Activated T-helper 1 cell treated with anti-CD3 and anti-CD28 coated beads, Interleukin-12 subunit alpha, Interleukin-12 subunit beta, Interleukin-2, Interleukin-4 antibody, amounts not matched to agents 30 ng/mL and 10 ng/mL and 1 ng/mL, durations not matched to agents 14 hours and 24 hours and 36 hours (primary cell): ENCODE results near the gene TSTD2. TPM values are rescaled to one million over a fixed set of nuclear protein-coding genes. Genes with fewer than 3 reads are reported as not detected.
A peak's percentile ranks its signal among the peaks of the same experiment; 100 is the strongest.

Source experiments
- DNase-seq: peaks from one replicate; pipeline ENCODE4 v3.0.0; 2021; ENCODE audit warnings: low spot score
- H3K27ac Mint-ChIP-seq: one replicate; pipeline ENCODE4 v1.8.0; 2021; ENCODE audit warnings: mild to moderate bottlenecking, mixed read lengths
- H3K27me3 Mint-ChIP-seq: one replicate; pipeline ENCODE4 v1.8.0; 2022; ENCODE audit warnings: mild to moderate bottlenecking, moderate library complexity, mixed read lengths; ENCODE audit not compliant: insufficient read depth
- H3K36me3 Mint-ChIP-seq: one replicate; pipeline ENCODE4 v1.8.0; 2021; ENCODE audit warnings: low read depth, mixed read lengths
- H3K4me1 Mint-ChIP-seq: one replicate; pipeline ENCODE4 v1.8.0; 2021; ENCODE audit warnings: low read depth, mixed read lengths
- H3K4me3 Mint-ChIP-seq: one replicate; pipeline ENCODE4 v1.8.0; 2021; ENCODE audit warnings: mild to moderate bottlenecking, moderate library complexity, mixed read lengths
- H3K9me3 Mint-ChIP-seq: one replicate; pipeline ENCODE4 v1.8.0; 2021; ENCODE audit warnings: mixed read lengths
- intact Hi-C: fragments of 100-400 bp; cut with micrococcal nuclease; formaldehyde crosslinking; loops from one replicate; pipeline ENCODE4 v1.15.1; 2024
- total RNA-seq: library from RNA; stranded (reverse); gene quantifications from 2 replicates; pipeline ENCODE4 v1.2.3, GENCODE V29; 2022

The TSTD2 gene
- total RNA-seq, 1 donor from 2014 or later, result 16.4 TPM

DNA sequence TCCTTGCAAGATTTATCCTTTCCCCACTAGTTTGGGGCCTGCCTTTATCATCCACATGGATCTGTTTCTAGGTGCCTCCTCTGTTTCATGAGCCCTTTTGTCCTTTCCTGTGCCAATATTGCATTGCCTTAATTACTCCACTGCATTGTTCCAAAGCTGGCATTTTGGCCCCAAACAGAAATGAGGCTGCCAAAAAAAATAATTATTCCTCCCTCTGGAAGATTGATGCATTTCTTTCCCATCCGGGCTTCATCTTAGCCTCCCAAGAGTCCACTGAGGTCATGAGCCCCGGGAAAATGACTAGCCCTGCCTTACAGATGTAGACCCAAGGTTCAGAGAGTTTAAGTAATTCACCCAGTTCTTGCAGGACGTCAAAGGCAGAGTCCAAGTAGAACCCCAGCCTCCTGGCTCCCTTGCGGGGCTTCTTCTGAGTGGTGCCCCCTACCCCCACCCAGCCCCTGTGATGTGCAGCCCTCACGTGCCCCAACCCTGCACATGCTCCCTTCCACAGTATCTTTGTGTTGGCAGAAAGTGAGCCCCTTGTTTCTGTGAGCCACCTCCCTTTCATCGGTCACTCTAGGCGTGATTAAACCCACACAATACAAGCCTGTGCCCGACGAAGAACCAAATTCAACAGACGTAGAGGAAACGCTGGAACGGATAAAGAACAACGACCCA lies 69.6 kb downstream of the TSTD2 start:
- H3K27ac Mint-ChIP-seq, result no peak overlapping the region
- H3K36me3 Mint-ChIP-seq, result peaks cover 2% of the 10 kb centered on the region
- peaks cover 16% of the 10 kb centered on the region for H3K4me1 Mint-ChIP-seq
- no peak for DNase-seq
- intact Hi-C loops, result no loop called here
- no peak overlapping the region for H3K4me3 Mint-ChIP-seq
- no peaks in the 10 kb centered on the region for H3K9me3 Mint-ChIP-seq
- H3K27me3 Mint-ChIP-seq, result peaks cover 8% of the 10 kb centered on the region

DNA sequence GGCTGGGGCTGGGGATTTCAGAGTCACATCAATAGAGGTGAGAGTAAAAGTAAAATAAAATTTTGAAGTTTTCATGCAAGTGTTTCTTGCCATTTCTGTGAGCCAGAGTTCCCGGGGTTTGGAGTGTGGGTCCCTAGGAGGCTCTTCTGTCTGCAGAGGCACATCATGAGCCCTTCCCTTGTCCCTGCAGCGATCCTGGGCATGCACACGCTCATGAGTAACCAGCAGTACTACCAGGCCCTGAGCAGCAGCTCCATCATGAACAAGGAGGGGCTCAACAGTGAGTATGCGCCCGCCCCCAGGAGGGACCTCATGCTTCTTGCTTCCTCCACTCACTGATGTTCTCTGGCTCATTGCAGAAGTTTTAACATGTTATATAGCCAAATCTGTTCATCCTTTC lies 70.6 kb downstream of the TSTD2 start:
- peaks cover 10% of the 10 kb centered on the region for H3K27me3 Mint-ChIP-seq
- H3K27ac Mint-ChIP-seq, result no peak overlapping the region
- intact Hi-C loops, result no loop called here
- H3K4me1 Mint-ChIP-seq, result peaks cover 16% of the 10 kb centered on the region
- no peaks in the 10 kb centered on the region for H3K36me3 Mint-ChIP-seq
- no peaks in the 10 kb centered on the region for H3K9me3 Mint-ChIP-seq
- no peak overlapping the region for H3K4me3 Mint-ChIP-seq
- DNase-seq, result no peak

DNA sequence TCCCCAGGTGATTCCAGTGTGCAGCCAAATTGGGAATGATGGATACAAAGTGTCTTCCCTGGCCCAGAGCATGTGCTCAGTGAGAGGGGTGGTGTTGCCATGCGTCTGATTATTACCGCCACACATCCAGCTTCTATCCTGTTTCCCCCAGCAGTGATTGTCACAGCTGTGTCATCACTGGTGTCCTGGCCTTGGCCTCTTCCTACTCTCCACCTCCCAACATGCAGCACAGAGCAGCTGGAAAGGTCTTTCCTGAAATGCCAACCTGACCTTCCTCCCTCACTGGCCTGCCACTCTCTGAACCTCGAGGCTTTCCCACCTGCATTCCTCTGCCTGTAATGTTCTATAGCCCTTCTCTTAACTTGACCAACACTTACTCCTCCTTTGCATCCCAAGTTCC lies 71.7 kb downstream of the TSTD2 start:
- no peaks in the 10 kb centered on the region for H3K36me3 Mint-ChIP-seq
- intact Hi-C loops, result no loop called here
- no peak for DNase-seq
- H3K4me1 Mint-ChIP-seq, result peaks cover 16% of the 10 kb centered on the region
- H3K9me3 Mint-ChIP-seq, result no peaks in the 10 kb centered on the region
- no peak overlapping the region for H3K4me3 Mint-ChIP-seq
- H3K27me3 Mint-ChIP-seq, result peaks cover 14% of the 10 kb centered on the region
- H3K27ac Mint-ChIP-seq, result no peak overlapping the region

DNA sequence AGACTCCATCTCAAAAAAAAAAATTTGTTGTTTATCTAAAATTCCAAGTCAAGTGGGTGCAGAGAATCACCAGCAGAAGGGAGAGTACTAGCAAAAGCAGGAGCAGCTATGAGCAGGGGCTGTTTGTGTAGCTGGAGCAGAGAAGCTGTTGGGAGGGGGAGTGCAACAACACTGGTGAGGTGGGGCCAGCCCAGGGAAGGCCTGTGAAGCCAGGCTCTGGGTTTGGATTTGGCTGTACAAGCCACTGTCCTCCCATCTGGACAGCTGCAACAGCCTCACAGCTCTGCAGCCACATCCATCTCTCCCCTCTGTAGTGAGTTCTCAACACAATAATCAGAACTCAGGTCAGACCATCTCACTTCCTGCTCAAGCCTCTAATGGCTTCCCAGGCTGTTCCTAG lies 72.3 kb downstream of the TSTD2 start:
- Mint-ChIP-seq H3K36me3 (no peaks in the 10 kb centered on the region), H3K4me3 (no peak overlapping the region), H3K4me1 (peaks cover 16% of the 10 kb centered on the region), H3K9me3 (no peaks in the 10 kb centered on the region), H3K27ac (no peak overlapping the region), H3K27me3 (peaks cover 14% of the 10 kb centered on the region)
- intact Hi-C loops, result no loop called here
- DNase-seq, result no peak

DNA sequence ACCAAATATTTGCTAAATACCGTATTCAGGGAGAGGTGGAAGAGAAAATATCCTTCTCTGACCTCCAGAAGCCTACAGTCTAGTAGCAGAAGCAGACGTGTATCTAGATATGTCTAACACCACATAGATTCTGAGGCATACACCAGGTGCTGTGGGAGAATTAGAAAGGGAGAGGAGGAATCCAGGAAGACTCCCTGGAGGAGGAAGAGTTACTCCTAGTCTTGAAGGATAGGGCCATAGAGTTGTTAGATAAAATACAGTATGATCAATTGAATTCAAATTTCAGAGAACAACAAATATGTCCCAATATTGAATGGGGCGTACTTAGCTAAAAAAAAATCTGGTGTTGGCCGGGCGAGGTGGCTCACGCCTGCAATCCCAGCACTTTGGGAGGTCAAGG lies 73.0 kb downstream of the TSTD2 start:
- DNase-seq, result no peak
- Mint-ChIP-seq H3K36me3 (no peaks in the 10 kb centered on the region), H3K4me3 (no peak overlapping the region), H3K27ac (no peak overlapping the region), H3K4me1 (peaks cover 16% of the 10 kb centered on the region), H3K27me3 (peaks cover 14% of the 10 kb centered on the region), H3K9me3 (no peaks in the 10 kb centered on the region)
- intact Hi-C loops, result no loop called here

DNA sequence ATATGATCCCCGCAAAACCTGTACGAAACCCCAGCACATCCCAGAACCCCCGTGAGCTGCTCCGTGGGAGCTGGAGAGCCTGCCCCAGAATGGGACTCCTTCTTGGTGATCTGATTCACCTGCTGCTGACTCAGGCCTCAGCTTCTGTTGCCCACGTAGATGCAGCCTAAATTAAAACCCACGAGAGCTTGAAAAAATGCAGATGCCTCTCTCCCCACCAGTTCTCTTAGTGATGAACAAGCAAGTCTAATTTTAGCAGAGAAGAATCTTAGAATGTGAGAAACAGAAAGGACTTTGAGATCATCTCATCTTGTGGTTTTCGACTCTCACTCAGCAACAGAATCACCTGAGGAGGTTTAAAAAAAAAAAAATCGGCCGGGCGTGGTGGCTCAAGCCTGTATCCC lies 74.1 kb downstream of the TSTD2 start:
- Mint-ChIP-seq H3K27me3 (peaks cover 15% of the 10 kb centered on the region), H3K36me3 (no peaks in the 10 kb centered on the region), H3K4me3 (peak overlapping the region; percentile 24), H3K9me3 (no peaks in the 10 kb centered on the region), H3K27ac (peak overlapping the region; percentile 21), H3K4me1 (peaks cover 16% of the 10 kb centered on the region)
- intact Hi-C loops, result loop anchor here (5.0 kb wide), 1 partner anchor 38 kb away; no protein-coding TSS in a partner anchor
- no peak for DNase-seq

DNA sequence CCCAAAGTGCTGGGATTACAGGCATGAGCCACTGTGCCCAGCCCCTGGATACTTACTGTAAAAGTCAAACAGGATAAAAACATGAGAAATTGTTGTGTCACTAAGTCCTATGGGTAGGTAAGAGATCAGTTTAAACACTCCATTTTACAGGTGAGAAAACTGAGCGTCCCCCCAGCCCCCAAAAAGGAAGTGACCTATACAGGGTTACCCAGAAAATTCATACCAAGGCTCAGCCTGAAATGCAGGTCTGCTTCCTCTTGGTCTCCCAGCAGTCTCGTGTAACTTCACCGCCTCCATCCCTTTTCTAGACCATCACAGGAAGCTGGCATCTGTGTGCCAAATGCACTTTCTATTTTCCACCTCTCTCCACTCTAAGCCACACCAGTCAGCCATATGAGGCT lies 74.5 kb downstream of the TSTD2 start:
- Mint-ChIP-seq H3K27ac (peak overlapping the region; percentile 21), H3K36me3 (no peaks in the 10 kb centered on the region), H3K4me3 (peak overlapping the region; percentile 24), H3K4me1 (peaks cover 16% of the 10 kb centered on the region), H3K27me3 (peaks cover 17% of the 10 kb centered on the region), H3K9me3 (no peaks in the 10 kb centered on the region)
- intact Hi-C loops, result loop anchor here (5.0 kb wide), 1 partner anchor 39 kb away; no protein-coding TSS in a partner anchor
- DNase-seq, result no peak

DNA sequence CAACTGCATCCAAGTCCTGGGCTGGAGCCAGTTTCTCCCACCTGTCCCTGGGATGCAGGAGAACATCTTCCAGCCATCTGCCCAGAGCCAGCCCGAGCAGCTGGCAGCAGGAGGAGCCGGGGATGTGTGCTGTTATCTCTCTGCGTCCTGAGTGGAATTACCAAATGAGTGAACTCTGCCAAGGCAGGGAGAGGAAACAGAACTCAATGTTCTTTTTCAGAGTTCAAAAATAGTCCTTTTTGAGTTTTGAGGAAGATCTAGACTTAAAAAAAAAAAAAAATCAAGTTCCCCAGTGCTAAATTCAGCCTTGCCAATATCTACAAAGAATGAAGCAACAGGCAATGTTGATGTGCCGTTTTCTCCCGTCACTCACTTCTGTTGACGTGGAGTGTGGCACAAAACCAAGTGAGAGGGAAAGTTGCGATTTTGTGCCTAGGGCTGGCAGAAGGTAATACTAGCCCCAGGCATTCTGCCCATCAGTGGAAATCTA lies 75.5 kb downstream of the TSTD2 start:
- Mint-ChIP-seq H3K36me3 (no peaks in the 10 kb centered on the region), H3K27ac (no peak overlapping the region), H3K9me3 (no peaks in the 10 kb centered on the region), H3K4me3 (no peak overlapping the region), H3K4me1 (peaks cover 16% of the 10 kb centered on the region), H3K27me3 (peaks cover 20% of the 10 kb centered on the region)
- DNase-seq, result no peak
- intact Hi-C loops, result loop anchor here (5.0 kb wide), 1 partner anchor 40 kb away; no protein-coding TSS in a partner anchor

DNA sequence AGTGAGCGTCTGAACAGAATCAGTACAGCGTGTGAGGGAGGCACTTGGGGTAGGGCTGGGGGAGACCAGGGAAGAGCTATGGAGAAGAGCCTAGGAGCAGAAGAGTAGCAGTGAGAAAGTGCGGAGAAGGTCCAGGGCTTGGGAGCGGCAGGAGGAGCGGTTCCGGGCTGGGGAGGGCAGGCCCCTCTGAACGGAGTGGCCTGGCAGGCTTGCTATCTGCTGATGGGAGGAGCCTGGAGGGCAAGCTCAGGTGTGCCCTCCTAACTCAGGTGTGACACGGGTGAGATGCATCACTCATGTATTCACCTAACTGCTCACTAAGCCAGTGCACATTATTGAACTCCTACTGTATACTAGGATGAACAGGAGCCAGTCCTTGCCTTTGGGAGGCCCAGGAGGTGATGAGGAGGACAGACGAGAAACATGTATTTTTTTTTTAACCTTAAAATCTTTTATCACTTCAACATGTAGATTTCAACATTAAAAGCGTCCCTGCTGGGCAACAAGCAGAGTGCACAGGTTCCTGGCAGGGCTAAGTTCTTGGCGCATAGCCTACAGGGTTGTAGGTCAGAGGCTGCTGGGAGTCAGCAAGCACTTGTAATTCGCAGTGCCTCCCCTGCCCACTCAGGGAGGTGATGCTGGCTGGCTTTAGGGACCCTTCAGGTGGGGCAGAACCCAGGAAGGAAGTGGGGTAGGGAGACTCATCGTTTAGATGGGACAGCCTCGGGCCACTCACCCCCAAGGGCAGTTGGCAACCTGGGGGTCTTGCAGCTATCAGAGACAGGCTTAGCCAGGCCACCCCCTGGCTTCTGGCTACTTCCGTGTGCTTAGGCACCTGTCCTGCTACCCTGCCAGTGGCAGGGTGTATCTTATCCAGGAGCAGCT lies 76.2 kb downstream of the TSTD2 start:
- Mint-ChIP-seq H3K4me3 (no peak overlapping the region), H3K9me3 (no peaks in the 10 kb centered on the region), H3K4me1 (peaks cover 16% of the 10 kb centered on the region), H3K36me3 (no peaks in the 10 kb centered on the region), H3K27me3 (peaks cover 27% of the 10 kb centered on the region), H3K27ac (no peak overlapping the region)
- DNase-seq, result no peak
- intact Hi-C loops, result loop anchor here (5.0 kb wide), 1 partner anchor 40 kb away; no protein-coding TSS in a partner anchor

DNA sequence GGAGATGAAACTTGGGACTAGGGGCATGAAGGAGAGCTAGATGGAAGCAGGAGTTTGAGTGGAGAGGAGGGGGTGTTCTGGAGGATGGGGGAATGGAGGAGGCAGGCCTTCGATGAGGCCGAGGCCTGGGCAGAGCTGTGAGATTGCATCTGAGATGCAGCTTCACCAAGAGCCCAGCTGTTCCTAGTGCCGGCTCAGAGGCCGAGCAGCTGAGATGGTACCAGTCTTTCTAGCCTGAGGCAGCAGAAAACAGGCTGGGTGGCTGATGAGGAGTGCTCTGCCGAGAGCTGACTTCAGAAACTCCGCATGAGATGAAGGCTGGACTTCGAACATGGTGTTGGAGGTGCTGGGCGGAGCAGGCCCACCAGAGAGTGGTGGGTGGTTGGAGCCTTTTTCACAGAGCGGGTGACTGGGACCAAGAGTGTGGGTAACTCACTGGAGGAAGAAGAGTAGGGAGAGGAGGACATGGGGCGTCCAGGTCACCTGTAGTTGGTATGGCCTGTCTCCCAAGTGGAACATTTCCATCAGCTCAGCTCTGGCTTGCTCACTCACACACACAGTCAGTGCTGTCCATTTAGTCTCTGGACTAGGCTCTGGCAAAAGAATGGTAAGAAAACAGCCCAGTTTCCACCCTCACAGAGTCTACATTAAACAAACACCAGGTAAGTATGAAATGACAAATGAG lies 77.0 kb downstream of the TSTD2 start:
- Mint-ChIP-seq H3K4me3 (no peak overlapping the region), H3K4me1 (peaks cover 16% of the 10 kb centered on the region), H3K36me3 (no peaks in the 10 kb centered on the region), H3K27me3 (peaks cover 27% of the 10 kb centered on the region), H3K27ac (no peak overlapping the region), H3K9me3 (no peaks in the 10 kb centered on the region)
- intact Hi-C loops, result loop anchor here (5.0 kb wide), 1 partner anchor 41 kb away; no protein-coding TSS in a partner anchor
- DNase-seq, result no peak

DNA sequence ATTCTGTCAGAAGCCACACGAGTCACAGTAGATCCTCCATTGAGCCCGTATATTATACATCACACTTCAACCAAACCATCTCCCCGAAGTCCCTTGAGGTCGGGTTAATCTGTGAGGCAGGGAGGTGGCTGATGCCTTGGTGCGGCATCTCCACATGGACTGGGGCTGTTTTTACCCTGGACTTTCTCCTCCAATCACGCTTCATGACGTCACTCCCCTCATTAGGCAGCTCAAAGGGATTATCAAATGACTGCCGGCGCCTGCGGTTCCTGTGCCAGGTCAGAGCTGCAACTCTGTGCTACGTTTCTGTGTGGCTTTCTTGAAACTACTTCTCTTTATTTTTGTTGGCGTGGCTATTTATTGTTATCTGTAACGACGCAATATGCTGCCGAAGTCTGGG lies 78.0 kb downstream of the TSTD2 start:
- H3K36me3 Mint-ChIP-seq, result no peaks in the 10 kb centered on the region
- H3K4me3 Mint-ChIP-seq, result no peak overlapping the region
- peaks cover 16% of the 10 kb centered on the region for H3K4me1 Mint-ChIP-seq
- no peak overlapping the region for H3K27ac Mint-ChIP-seq
- intact Hi-C loops, result loop anchor here (5.0 kb wide), 1 partner anchor 42 kb away; no protein-coding TSS in a partner anchor
- peaks cover 26% of the 10 kb centered on the region for H3K27me3 Mint-ChIP-seq
- DNase-seq, result no peak
- no peaks in the 10 kb centered on the region for H3K9me3 Mint-ChIP-seq

DNA sequence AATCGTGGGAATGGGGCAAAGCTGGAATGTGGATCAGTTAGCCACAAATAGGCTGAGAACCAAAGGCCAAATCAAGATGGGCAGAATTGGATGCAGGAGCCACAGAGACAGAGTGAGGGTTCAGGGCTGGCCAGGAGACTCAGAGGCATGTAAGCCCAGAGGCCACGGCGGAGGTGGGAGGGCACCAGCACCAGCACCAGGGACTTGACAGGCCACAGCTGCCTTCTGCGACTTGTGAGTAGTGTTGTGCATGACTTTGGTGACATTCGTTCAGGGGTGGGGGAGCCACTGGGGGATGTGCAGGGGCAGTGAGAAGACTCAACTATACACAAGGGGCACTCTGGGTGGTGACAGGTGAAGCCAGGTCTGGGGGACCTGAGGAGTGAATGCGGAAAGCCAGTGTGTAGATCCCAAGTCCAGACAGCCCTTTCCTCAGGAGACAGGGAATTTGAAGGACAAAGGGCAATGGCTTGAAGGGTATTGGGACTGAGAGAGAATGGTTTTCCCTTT lies 78.5 kb downstream of the TSTD2 start:
- Mint-ChIP-seq H3K4me1 (peaks cover 12% of the 10 kb centered on the region), H3K27me3 (peaks cover 24% of the 10 kb centered on the region), H3K4me3 (no peak overlapping the region), H3K36me3 (no peaks in the 10 kb centered on the region), H3K9me3 (no peaks in the 10 kb centered on the region), H3K27ac (no peak overlapping the region)
- intact Hi-C loops, result loop anchor here (5.0 kb wide), 1 partner anchor 43 kb away; no protein-coding TSS in a partner anchor
- DNase-seq, result no peak
